HuH-7 (cell line): ENCODE results near the gene BCAS1.
A peak's percentile ranks its signal among the peaks of the same experiment; 100 is the strongest.
"Not testable (repeated sequence)": the region's sequence is repeated elsewhere in the genome, so short reads cannot be mapped to it uniquely, and the experiment has no call there.

Source experiments
- DNase-seq: peaks from one replicate; pipeline ENCODE4 v3.0.0; 2011; ENCODE audit warnings: low spot score

The BCAS1 gene

DNA sequence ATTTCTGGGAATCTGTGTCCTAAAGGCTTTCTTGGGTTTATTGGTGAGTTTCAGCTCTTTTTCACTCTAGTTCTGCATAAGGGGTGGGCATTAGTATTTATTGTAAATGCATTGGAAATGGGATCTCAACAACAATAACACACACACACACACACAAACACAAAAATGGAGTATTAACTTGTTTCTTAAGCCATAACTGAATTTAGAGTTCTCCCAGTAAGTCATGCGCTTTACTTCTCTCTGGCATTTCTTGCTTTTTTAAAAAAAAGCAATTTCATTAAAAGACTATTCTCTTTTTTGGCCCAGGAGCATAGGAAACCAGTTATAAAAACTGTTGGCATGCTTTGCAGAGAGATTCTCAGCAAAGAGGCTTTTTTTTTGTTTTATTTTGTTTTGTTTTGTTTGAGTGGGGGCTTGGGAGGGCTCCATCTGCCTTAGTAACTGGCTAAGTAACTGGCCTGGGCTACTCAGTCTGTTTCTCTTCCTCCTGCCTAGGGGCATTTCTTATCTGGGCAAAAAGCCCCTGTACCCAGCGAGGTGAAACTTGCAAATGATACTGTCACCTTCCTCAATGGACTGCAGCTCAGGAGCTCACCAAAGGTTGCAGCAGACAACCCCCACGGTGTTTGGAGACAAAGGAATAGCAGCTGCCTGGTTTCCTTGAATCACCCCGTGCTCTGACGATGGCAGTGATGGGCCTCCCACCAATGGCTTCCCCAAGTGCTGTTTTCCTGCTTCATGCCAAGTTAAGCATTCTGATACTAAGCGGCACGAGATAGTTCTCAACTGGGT is 128.5 kb downstream of the BCAS1 start:
- no peak for DNase-seq

DNA sequence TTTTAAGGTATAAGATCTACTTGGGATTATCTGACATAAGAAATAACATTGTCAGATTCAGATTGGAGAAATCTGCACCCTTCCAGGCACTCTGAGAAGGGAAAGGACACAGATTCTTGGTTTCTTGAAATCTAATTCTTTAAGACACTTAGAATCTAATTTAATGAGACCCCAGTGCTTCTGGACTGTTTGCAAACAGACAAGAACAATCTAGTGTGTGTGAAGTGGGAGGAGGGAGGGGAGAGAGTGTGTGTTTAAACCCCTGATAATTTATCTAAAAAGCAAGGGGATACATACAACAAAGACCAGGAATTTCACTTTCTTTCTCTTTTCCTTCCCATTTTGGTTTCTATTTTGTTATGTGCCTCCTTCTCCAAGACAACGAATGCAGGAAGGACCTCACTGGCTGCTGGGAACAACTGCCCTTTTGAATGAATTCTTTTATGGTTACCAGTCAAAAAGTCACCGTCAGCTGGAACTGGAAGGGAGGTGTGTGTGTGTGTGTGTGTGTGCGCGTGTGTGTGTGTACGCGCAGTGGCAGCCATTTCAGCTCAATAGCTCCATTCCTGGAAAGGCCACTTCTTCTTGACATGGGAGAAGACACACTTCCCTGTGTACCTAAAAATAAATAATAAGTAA is 129.4 kb downstream of the BCAS1 start:
- DNase-seq = no peak

DNA sequence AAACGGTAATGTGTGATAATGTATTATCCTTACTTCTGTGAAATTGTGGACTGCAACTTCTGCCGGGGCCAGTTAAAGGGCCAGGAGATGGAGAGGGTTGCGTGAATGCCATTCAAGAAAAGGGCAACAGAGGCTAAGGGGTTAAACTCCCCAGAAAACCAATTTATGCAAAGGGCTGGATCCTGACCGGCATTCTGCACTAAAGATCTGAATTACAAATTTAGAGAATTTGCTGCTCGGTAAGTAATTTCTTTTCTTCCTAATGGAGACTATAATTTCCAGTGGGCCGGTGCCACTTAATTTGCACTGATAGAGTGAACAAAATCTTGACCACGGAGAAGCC is 130.1 kb downstream of the BCAS1 start:
- DNase-seq = no peak

DNA sequence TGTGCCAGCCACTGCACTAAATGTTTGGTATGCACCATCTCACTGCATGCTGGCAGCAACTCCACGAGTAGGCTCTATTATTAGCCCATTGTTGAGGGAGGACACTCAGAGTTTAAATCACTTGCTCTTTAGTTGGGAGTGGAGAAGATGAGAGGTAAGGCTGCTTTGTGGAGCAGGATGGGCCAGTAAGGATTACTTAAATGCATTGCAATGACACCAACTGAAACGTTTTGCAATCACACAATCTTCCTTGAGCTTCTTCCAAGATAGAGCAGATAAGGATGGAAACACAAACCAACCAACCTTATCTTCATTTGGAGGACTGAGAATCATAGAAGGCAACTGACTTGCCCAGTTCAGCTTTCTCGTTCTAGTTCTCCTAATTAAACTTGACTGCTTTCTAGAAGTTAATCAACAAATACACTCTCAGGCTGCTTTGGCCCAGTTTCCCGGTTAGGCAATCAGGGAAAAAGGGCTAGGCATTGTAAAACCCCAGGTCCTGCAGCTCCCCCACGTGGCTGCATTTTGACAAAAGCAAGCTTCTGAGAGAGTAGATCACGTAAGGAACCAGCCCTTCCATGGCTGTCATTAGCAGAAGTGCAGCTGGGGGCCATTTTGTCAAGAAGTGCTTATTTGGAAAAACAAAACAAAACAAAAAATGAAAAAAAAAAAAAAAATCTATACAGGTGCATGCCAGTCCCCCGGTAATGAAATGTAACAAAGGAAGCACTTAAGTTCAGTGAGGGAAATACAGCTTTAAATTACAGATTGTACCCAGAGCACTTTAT is 130.6 kb downstream of the BCAS1 start:
- DNase-seq = peak; percentile 82

DNA sequence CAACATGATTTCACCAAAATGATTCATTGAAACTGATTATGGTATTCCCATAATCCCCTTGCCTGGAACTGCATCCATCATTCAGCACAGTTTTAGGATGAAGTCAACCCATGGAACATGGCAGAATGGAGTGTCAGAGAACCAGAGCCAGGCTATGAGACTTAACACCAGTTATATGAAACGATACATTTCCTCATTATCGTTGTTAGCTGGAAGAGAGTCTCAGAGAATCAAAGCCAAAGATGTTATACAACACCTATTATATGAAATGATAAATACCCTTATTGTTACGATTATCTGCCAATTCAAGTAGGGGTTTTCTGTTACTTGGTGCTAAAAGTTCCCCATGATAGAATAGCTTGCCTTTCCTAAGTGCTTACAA is 131.2 kb downstream of the BCAS1 start:
- DNase-seq = no peak

DNA sequence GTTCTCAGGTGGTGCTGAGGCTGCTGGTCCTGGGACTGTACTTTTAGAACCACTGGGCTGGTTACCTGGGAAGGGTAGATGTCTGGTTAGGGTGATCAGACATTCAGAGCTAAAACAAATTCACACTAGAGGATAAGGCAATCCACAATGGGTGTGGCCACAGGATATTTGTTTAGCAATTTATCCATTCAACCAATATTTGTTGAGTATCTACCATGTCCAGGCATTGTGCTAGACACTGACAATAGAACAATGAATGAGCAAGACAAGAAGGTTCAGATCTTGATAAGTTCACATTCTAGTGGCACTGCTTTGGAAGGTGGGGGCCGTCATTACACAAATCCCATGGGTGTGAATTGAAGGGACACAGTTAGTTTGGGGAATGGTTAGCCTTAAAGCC is 131.7 kb downstream of the BCAS1 start:
- no peak for DNase-seq

DNA sequence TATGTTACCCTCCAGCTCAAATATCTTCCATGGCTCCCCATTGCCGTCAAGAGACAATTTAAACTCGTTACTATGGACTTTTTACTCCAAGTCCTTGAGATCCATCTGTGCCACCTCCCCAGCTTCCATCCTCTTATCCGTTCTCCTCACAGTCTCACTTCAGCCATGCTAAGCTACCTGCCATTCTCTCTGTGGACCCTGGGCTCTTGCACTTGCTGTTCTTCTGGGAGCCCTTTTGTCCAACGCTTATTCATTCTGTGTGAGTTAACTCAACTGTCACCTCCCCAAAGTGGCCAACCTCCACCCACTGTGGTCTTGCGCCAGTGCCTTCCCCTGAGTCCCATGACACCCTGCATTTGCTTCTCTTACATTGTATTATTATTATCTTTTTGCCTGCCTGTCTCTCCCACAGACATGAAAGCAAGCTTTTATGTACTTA is 132.4 kb downstream of the BCAS1 start:
- DNase-seq = no peak

DNA sequence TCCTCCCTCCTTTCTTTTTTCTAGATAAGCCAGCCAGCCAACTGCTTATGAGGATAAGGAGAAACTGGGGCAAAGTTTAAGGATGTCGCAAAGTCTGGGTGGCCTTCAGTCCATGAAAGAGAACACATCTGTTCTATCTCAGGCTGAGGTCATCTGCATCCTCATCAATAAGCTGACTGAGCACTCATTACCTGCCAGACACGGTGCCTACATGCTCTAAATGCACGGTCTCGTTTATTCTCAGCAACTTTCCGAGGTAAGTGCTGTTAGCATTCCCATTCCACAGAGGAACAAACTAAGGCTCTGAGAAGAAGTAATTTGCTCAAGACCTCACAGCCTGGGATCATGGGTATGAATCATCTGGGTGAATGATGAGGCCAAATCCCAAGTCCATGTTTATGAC is 133.1 kb downstream of the BCAS1 start:
- DNase-seq = no peak

DNA sequence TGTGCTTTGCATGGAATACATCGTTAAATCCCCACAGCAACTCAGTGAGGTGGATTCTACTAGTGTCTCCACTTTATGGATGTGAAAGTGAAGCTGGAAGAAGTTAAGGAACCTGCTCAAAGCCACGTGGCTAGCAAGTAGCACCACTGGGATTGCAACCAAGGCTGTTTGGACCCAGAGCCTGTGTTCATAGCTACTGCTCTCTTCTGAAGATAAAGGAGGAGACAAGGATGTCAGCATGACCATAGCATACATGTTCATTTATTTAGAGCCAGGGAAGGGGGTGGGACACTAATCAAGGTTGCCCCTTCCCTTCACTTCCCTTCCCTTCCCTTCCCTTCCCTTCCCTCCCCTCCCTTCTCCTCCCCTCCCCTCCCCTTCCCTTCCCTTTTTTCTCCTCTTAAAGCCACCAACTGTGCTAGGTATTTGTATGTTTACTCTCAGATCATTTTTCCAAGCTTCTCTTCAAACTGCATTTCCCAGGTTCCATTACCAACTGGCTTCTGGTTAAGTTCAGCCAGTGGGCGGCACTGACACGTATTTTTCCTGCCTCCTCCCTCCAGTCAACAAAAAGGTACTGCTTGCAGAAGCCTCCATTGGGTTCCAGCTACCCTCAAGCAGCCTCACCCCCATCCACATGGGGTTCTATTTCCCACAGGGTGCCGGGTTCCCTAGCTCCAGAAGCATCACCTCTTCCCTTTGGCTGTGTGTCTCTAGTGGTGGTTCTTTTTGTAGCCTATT is 134.9 kb downstream of the BCAS1 start:
- no peak for DNase-seq

DNA sequence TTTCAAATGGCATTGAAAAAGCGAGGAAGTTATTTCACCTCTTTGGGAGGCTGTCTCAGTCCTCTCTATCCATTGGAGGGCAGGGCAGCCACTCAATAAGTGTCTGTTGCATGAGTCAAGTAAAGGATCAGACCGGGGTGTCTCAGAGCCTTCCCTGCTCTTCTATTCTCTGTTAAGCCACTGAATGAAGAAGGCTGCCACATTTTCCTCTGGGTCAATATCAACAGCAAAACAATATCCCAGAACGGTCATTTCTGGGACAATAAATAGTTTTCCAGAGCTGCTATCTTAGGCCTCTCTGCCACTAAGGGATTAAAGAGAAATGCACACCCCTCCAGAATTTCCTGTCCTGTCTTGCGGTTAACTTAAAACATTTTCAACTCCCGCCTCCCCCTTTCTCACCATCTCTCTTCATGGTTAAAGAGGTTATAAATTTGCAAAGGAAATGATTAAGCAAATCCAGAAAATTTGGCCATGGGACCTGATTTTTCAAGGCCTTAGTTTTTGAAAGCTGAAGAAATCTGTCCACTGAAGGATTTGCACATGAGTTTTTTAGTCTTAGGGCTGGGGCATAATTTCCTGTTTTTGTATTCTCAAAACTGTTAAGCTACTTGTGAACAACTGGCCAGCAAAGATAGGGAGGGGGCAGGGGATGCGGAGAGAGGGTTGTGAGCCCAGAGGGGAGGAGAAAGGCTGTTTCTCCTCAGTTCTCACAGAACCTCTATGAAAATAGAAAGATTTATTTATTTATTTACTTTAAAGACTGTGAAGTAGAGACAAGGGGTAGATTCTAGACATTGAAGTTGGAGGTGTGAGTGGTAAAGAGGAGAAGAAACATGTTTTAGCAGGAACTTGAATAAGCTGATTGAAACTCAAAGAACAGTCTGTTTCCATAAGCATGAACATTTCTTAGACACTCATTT is 135.7 kb downstream of the BCAS1 start:
- no peak for DNase-seq

DNA sequence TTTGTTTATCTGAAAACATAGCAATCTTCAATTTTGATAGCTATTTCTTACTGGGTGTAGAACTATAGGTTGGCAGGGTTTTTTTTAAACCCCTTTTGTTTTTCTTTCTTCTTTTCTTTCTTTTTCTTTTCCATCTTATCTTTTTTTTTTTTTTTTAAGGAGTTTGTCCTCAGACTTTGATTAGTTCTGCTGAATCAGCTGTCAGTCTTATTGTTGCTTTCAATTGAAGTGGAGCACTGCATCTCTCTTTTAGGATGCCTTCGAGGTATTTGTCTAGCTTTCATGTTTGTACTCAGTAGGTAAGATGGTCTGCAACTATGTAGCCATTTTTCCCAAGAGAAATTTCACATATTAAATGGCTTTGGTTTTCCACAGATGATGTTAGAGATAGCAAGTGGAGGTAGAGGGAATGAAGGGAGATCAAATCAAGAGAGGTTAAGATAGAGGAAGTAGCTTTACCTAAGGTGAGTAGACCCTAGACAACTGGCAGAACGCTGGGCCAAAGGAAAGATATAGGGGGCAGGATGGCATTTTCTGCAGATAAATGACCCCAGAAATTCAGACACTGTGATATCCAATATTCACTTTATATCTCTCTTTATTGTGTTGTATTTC is 137.1 kb downstream of the BCAS1 start:
- no peak for DNase-seq

DNA sequence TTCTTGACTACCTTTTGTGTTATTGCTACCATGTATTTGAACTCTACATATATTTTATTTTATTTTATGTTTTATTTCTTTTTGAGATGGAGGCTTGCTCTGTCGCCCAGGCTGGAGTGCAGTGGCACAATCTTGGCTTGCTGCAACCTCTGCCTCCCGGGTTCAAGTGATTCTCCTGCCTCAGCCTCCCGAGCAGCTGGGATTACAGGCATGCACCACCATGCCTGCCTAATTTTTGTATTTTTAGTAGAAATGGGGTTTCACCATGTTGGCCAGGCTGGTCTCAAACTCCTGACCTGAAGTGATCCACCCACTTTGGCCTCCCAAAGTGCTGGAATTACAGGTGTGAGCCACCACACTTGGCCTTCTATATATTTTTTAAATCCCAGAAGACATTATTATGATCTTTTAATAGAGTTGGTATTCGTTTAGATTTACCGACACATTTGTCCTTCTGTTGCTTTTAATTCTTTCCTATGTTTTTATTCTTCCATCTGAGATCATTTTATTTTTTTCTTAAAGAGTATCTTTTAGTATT is 137.7 kb downstream of the BCAS1 start:
- not testable (repeated sequence) for DNase-seq

DNA sequence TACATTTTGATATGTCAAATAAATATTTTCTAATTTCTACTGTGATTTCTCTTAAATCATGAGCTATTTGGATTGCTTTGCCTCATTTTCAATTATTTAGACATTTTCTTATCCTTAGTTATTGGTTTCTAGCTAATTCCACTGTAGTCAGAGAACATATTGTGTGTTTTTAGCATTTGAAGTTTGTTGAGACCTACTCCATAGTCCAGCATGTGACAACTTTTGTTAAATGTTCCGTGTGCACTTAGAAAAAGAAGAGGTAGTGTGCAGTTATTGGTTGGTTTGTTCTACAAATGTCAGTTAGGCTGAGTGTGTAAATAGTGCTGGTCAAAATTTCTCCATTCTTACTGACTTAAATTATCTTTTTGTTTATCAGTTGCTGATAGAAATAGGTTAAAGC is 138.8 kb downstream of the BCAS1 start:
- no peak for DNase-seq

DNA sequence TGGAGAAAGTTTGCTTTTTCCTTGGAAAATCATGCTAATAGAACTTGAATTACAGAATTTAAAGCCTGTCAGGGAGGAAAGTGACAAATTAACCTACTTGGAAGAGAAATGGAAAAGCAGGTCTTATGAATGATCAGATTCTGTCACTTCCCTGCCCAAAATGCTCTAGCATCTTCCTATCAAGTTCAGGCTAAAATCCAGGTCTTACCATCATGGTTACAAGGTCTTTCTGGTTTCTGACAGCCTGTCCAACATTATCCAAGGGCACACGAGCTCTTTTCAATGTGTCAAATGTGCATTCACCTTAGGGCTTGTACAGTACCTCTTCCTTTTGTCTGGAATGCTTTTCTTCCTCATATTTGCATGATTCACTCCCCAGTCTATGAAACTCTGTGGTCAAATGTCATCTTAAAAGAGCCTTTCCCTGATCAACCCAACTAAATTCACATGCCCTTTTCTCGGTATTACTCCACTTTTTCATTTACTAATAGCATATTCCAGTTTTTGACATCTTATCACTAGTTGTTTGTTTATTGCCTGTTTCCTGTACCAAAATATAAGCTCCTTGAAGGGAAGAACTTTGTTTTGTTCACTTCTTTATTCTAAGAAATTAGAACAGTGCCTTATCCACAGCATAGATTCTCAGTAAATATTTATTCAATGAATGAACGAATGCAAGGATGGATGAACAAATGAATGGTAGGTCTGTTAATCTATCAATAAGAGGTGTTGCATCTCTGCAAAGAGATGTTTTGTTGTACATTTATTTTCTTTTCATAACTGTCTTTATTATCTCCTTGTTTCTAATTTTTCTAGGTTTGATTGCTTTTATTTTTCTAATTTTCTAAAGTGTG is 139.5 kb downstream of the BCAS1 start:
- DNase-seq = no peak

DNA sequence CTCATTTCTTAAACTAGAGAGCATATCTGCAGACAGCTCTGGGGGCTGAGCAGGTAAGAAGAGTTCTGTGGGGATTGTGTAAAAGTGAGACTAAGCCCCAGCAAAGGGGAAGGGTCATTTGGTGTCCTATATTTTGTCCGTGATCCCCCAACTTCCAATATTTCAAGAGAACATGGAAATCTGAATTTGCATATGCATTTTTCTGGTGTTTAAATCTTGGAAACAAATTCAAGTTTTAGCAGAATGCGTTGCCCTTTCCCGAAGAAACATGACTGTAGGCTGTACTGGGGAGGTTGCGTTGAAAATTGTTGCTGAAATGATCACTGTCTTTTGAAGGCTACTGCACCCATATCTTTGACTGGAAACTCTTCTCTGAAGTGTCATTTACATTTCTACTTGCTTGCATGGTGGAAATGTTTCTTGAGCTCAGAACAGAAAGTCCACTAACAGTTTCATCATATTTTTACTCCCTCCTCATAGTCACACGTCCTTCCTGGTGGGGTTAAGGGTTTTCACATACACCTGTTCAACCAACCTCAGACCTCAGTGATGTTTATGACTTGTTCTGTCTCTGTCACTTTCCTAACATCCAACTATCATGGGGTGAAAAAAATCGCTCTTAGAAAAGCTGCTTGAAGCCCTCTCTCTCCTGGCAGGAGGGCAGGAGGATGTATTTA is 140.3 kb downstream of the BCAS1 start:
- no peak for DNase-seq

DNA sequence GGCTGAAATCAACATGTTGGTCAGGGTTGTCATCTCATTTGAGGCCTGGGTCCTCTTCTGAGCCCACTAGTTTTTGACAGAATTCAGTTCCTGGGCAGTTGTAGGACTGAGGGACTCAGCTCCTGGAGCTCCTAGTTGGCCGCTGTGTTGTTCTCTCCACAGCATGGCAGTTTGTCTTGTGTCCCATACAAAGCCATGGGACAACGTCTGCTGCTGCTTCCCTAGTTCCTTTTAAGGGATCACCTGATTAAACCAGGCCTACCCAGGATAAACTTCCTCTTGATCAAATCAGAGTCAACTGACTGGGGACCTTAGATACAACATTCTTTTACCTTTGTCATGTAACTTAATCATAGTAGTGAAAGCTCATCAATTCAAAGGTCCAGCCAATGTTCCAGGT is 141.0 kb downstream of the BCAS1 start:
- DNase-seq = no peak

DNA sequence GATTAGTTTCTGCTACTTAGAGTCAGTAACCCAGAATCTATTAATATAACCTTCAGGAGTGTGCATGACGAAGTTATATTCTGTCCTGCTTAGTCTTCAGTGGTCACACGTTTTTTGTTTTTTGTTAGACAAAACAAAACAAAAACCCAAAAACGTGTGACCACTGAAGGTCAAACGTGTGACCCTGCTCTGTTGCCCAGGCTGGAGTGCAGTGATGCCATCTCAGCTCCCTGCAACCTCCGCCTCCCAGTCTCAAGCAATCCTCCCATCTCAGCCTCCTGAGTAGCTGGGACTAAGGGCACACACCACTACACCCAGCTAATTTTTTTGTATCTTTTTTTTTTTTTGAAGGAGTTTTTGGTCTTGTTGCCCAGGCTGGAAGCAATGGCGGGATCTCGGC is 142.4 kb downstream of the BCAS1 start:
- no peak for DNase-seq

DNA sequence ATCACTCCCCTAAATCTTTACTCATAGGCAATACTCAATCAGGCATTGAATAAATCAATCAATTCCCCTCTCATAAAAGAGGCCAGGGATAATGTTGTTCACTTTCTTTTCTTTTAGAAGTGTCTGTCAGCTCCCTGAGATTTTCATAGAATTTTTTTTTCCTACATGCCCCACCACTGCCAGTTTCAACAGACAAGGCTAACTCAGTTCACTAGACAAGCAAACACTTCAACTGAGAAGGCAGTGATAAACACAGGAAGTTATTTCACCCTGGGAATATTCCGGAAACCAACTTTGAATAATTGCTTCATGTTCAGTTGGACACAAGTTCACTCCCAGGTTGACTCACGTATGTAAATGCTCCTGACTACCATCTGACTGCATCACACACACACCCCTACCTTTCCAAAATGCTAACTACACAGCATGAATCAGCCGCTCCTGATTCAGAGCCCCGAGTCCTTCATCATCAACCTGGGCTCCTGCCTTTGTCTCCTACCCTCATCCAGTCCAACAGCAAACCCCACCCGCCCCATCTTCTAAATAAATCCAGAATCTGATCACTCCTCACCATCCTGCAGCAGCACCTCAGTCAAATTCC is 143.9 kb downstream of the BCAS1 start:
- peak; percentile 35 for DNase-seq
